Activated naive CD4-positive, alpha-beta T cell treated with anti-CD3 and anti-CD28 coated beads, Interleukin-2, amount 10 ng/mL, durations not matched to agents 7 days and 5 days (primary cell): ENCODE results near the gene ZNF365.
A peak's percentile ranks its signal among the peaks of the same experiment; 100 is the strongest.

Source experiments
- CTCF ChIA-PET: fragments of 350-600 bp; sonication (Branson Sonifier 250); formaldehyde crosslinking; loops from one replicate; lab custom pipeline; 2021; ENCODE audit warnings: antibody characterized with exemption; lab: Charles Lee
- DNase-seq: peaks from one replicate; pipeline ENCODE4 v3.0.0-alpha.2; 2020
- H3K27ac Mint-ChIP-seq: one replicate; pipeline ENCODE4 v1.8.0; 2021; ENCODE audit warnings: mild to moderate bottlenecking, moderate library complexity, mixed read lengths
- H3K27me3 Mint-ChIP-seq: one replicate; pipeline ENCODE4 v1.8.0; 2021; ENCODE audit warnings: mild to moderate bottlenecking, mixed read lengths
- H3K36me3 Mint-ChIP-seq: one replicate; pipeline ENCODE4 v1.8.0; 2021; ENCODE audit warnings: mixed read lengths
- H3K4me1 Mint-ChIP-seq: one replicate; pipeline ENCODE4 v1.8.0; 2021; ENCODE audit warnings: mixed read lengths
- H3K4me3 Mint-ChIP-seq: one replicate; pipeline ENCODE4 v1.8.0; 2021; ENCODE audit warnings: mild to moderate bottlenecking, moderate library complexity, mixed read lengths
- H3K9me3 Mint-ChIP-seq: one replicate; pipeline ENCODE4 v1.8.0; 2021; ENCODE audit warnings: mixed read lengths

ZNF365 gene, protein sequence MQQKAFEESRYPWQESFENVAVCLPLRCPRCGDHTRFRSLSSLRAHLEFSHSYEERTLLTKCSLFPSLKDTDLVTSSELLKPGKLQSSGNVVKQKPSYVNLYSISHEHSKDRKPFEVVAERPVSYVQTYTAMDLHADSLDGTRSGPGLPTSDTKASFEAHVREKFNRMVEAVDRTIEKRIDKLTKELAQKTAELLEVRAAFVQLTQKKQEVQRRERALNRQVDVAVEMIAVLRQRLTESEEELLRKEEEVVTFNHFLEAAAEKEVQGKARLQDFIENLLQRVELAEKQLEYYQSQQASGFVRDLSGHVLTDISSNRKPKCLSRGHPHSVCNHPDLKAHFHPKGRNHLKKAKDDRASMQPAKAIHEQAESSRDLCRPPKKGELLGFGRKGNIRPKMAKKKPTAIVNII

DNA sequence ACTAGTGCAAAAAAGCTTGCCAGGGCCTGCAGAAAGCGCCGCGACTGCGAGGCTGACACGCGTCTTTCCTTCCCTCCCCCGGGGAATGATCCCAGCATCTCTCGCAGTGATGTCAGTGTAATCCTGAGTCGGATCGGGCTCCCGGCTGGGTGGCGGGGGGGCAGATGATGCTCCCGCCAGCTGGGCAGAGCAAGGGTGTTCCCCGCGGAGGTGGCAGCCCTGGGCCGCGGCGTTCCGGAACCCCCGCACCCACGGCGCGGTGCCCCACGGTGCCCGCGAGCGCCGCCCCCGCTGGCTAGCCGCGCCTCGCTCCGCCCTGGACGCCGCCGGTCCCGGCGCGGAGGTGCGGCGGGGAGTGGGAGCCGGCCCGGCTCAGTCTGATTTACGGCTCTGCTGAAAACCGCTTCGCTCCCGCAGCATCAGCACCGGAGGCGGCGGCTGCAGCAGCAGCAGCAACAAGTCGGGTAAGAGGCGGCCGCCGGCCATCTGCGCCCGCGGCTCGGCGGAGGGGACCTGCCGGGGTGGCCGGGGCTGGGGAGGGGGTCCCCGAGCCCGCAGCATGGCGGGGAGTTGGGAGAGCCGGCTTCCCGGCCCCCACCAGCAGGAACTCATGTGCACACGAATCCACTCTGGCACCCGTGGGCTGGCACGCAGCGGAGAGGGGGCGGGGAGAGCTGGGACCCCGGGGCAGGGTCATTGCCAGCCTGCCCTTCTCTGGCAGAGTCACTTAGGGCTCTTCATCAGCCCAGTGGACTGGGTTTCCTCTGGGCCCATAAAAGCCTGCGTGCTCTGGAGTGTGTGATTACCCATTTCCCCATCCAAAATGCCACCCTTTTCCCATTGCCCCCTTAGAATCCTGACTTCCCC is at the start of gene ZNF365:
Gene ZNF365, plus strand, starts transcription at position 375 of the 867 bp plus-strand sequence. CDS start 1,825 bp downstream, outside the sequence.
- peaks cover 39% of the 10 kb centered on the region for H3K27me3 Mint-ChIP-seq

DNA sequence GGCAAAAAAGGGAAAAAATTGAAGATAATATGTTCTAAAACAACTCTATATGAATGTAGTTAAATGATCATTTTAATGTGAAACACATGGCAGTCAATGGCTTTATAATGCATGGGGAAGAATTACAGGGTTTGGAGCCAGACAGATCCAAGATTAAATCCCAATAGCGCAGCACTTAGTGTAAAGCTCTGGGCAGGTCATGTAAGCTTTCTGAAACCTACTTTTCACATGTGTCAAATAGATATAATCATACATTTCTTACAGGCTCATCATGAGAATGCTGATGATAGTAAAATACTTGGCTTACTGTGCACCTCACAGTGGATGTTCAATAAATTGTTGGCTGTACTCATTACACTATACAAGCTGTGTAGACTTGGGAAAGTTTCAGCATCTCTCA is 48.0 kb upstream of the ZNF365 start:
- H3K9me3 Mint-ChIP-seq = no peaks in the 10 kb centered on the region
- H3K4me3 Mint-ChIP-seq = no peak overlapping the region
- no peak overlapping the region for H3K27ac Mint-ChIP-seq
- no peaks in the 10 kb centered on the region for H3K36me3 Mint-ChIP-seq
- DNase-seq = no peak
- peaks cover 5% of the 10 kb centered on the region for H3K27me3 Mint-ChIP-seq
- no peaks in the 10 kb centered on the region for H3K4me1 Mint-ChIP-seq
- CTCF ChIA-PET = interaction anchor here (1.1 kb wide), 1 partner anchor 61 kb away, joined by 3 read pairs; no protein-coding TSS in a partner anchor

More for the DNA sequence above, at the start of gene ZNF365:
- CTCF ChIA-PET = no interaction called here
- Mint-ChIP-seq H3K4me3 (peak within 1 kb of the TSS; percentile 69), H3K36me3 (no peaks in the 10 kb centered on the region), H3K4me1 (peaks cover 10% of the 10 kb centered on the region), H3K27ac (no peak within 1 kb of the TSS), H3K9me3 (no peaks in the 10 kb centered on the region)
- peak; percentile 56 for DNase-seq

DNA sequence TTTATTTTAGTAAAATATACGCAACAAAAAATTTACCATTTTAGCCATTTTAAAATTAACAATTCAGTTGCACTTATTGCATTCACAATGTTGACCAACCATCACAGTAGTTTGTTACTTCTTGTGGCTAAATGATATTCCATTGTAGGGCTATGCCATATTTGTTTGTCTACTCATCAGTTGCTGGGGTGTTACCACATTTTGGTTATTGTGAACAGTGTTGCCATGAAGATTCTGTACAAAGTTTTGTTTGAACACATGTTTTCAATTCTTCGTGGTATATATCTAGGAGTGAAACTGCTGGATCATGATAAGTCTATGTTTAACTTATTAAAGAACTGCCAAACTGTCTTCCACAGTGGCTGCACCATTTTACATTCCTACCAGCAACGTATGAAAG is 46.3 kb upstream of the ZNF365 start:
- no peak overlapping the region for H3K27ac Mint-ChIP-seq
- H3K4me1 Mint-ChIP-seq = no peaks in the 10 kb centered on the region
- peaks cover 3% of the 10 kb centered on the region for H3K9me3 Mint-ChIP-seq

DNA sequence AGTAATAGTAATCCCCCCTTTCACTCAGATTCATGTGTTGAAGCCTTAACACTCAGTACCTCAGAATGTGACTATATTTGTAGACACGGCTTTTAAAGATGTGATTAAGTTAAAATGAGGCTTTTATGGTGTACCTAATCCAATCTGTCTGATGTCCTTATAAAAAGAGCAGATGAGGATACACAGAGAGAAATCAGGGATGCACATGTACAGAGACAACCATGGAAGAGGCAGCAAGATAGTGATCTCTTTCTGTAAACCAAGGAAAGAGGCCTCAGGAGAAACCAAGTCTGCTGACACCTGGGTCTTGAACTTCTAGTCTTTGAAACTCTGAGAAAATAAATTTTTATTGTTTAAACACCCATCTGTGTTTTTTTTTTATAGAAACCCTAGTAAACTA is 44.0 kb upstream of the ZNF365 start:
- H3K27me3 Mint-ChIP-seq = no peaks in the 10 kb centered on the region
- no peak overlapping the region for H3K27ac Mint-ChIP-seq
- no peak overlapping the region for H3K4me3 Mint-ChIP-seq
- peaks cover 3% of the 10 kb centered on the region for H3K9me3 Mint-ChIP-seq
- H3K36me3 Mint-ChIP-seq = no peaks in the 10 kb centered on the region
- DNase-seq = no peak
- CTCF ChIA-PET = no interaction called here
- no peaks in the 10 kb centered on the region for H3K4me1 Mint-ChIP-seq

More for the DNA sequence above, 46.3 kb upstream of the ZNF365 start:
- H3K4me3 Mint-ChIP-seq = no peak overlapping the region
- CTCF ChIA-PET = no interaction called here
- H3K27me3 Mint-ChIP-seq = no peaks in the 10 kb centered on the region
- DNase-seq = no peak
- H3K36me3 Mint-ChIP-seq = no peaks in the 10 kb centered on the region

DNA sequence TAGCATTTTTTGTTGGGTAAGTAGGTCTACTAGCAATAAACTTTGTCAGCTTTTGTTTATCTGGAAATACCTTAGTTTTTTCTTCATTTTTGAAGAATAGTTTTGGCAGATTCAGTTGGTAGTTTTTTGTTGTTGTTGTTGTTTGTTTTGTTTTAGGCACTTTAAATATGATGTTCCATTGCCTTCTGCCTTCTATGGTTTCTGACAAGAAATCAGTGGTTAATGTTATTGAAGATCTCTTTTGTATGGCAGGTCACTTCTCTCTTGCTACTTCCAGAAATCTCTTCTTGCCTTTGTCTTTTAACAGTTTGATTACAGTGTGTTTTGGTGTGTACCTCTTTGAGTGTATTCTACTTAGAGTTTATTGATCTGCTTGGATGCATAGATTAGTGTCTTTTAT is 41.8 kb upstream of the ZNF365 start:
- Mint-ChIP-seq H3K27me3 (no peaks in the 10 kb centered on the region), H3K4me1 (no peaks in the 10 kb centered on the region), H3K9me3 (peaks cover 3% of the 10 kb centered on the region), H3K27ac (no peak overlapping the region), H3K36me3 (no peaks in the 10 kb centered on the region), H3K4me3 (no peak overlapping the region)
- CTCF ChIA-PET = no interaction called here
- DNase-seq = no peak

DNA sequence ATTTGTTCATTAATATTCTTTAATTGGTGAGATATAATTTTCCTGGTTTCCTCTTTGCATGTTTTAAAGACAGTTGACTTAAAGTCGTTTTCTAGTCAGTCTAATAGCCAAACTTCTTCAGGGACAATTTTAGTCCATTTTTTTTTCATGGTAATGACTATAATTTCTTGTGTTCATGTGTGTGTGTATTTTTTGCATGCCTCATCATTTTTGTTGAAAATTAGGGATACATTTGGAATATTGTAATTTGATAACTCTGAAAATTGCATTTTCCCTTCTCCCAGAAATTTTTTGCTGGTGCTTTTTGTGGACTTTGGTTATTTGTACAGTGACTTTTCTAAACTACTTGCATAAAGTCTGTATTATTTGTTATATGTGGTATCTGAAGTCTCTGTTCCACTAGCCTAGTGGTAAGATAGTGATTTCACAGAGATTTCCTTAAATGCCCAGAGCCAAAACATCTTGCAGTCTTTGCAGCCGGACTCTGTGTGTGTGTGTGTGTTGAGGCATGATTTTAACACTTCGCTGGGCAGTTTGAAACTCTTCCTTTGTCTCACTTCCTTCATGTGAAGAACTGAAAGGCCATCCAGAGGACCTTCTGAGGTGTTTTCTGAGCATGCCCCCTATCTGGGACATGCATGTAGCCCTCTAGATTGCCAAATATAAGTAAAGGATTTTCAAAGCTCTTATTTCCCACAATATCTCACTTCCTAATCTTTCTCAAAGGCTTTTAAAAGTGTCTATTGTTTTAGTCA is 40.9 kb upstream of the ZNF365 start:
- Mint-ChIP-seq H3K9me3 (peaks cover 3% of the 10 kb centered on the region), H3K27me3 (peaks cover 1% of the 10 kb centered on the region)
- CTCF ChIA-PET = no interaction called here

DNA sequence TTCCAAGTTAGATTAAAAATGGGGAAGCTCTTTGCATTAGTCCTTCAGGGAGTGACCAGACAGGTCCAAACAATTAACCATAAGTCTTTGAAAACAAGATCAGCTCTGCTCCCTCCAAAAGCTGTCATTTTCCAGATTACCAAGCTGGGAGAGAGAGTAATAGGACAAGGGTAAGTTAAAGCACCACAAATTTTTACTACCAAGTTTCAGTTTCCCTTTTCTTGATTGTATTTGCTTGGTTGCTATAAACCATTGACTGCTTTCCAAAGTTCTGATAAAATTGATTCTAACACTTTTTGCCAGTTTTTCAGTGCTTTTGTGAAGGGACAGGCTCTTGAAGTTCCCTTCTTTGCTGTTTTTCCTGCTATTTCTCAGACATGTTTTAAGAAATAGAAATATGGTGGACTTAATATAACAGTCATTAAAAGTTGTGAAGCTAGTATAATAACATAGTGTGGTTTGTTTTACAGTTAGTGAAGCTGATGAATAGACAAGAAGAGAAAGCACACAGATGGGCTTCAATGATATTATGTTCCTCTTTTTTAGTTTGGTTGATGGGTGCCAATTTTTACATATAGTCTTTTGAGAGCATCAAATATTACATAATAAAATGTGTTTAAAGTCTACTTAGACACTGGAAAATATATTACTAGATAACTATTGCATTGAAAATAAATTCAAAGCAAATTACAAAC is 40.0 kb upstream of the ZNF365 start:
- no peaks in the 10 kb centered on the region for H3K4me1 Mint-ChIP-seq
- H3K27ac Mint-ChIP-seq = no peak overlapping the region
- H3K36me3 Mint-ChIP-seq = no peaks in the 10 kb centered on the region
- CTCF ChIA-PET = no interaction called here
- DNase-seq = no peak
- no peak overlapping the region for H3K4me3 Mint-ChIP-seq
- H3K27me3 Mint-ChIP-seq = peaks cover 4% of the 10 kb centered on the region
- H3K9me3 Mint-ChIP-seq = peaks cover 3% of the 10 kb centered on the region

More for the DNA sequence above, 40.9 kb upstream of the ZNF365 start:
- DNase-seq = no peak
- Mint-ChIP-seq H3K27ac (no peak overlapping the region), H3K4me3 (no peak overlapping the region), H3K4me1 (no peaks in the 10 kb centered on the region), H3K36me3 (no peaks in the 10 kb centered on the region)

DNA sequence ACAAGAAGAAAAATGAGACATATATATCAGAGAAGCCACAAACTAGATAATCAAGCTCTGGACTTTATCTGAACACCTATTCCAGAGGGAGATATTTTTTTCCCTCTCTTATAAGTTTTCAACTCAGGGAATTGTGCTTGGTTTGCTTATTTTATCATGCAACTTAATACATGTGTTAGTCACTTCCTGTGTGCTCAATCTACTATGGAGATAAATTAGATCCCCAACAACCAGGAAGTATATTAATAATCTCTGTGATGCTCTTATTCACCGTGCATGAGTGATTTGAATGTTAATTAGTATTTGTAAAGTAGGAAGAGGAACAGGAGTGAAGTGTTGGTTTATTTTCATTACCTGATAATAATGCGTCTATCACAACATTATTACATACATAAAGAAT is 38.8 kb upstream of the ZNF365 start:
- DNase-seq = no peak
- peaks cover 5% of the 10 kb centered on the region for H3K9me3 Mint-ChIP-seq
- CTCF ChIA-PET = no interaction called here
- no peaks in the 10 kb centered on the region for H3K4me1 Mint-ChIP-seq
- H3K36me3 Mint-ChIP-seq = no peaks in the 10 kb centered on the region
- H3K27ac Mint-ChIP-seq = no peak overlapping the region
- H3K27me3 Mint-ChIP-seq = peaks cover 4% of the 10 kb centered on the region
- H3K4me3 Mint-ChIP-seq = no peak overlapping the region

DNA sequence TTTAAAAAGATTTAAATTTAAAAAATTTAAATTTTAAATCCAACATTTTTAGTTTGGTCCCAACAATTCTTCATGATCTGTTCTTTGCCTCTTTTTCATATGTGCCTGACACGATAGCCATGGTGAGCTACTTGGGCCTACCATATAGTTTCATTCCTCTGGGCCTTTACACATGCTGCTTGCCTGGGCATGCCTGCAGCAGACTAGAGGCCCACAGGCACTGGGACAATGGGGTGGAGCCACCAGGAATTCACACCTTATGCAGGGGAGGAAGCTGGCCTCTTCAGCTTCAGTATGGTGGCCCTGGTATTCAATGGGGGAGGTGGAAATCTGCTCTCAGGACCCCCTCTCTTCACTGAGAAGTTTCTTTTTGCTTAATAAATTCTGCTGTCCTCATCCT is 37.8 kb upstream of the ZNF365 start:
- H3K4me3 Mint-ChIP-seq = no peak overlapping the region
- peaks cover 4% of the 10 kb centered on the region for H3K27me3 Mint-ChIP-seq

DNA sequence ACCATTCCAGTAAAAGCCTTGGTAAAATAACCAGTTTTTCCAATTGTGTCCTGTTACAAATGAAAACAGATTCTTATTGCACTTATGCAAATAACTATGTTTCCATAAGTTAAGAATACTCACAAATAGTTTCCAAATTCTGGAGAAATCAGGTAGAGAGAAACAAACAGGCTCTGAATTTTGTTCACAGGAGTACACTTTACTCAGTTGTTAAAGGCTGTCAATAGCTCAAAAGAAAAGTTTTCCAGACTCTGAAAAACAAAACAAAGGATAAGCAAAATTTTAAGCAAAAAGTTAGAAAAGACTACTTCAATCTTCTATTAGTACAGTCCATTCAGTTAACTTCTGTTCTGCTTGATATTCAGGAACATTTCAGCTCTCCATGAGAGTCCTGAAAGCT is 32.8 kb upstream of the ZNF365 start:
- H3K36me3 Mint-ChIP-seq = no peaks in the 10 kb centered on the region
- H3K27me3 Mint-ChIP-seq = peaks cover 14% of the 10 kb centered on the region
- H3K4me3 Mint-ChIP-seq = no peak overlapping the region
- CTCF ChIA-PET = no interaction called here
- H3K27ac Mint-ChIP-seq = no peak overlapping the region
- H3K4me1 Mint-ChIP-seq = no peaks in the 10 kb centered on the region
- no peak for DNase-seq
- H3K9me3 Mint-ChIP-seq = peaks cover 25% of the 10 kb centered on the region

More for the DNA sequence above, 37.8 kb upstream of the ZNF365 start:
- CTCF ChIA-PET = no interaction called here
- no peak for DNase-seq
- H3K27ac Mint-ChIP-seq = no peak overlapping the region
- H3K36me3 Mint-ChIP-seq = no peaks in the 10 kb centered on the region
- H3K4me1 Mint-ChIP-seq = no peaks in the 10 kb centered on the region
- H3K9me3 Mint-ChIP-seq = peaks cover 8% of the 10 kb centered on the region

DNA sequence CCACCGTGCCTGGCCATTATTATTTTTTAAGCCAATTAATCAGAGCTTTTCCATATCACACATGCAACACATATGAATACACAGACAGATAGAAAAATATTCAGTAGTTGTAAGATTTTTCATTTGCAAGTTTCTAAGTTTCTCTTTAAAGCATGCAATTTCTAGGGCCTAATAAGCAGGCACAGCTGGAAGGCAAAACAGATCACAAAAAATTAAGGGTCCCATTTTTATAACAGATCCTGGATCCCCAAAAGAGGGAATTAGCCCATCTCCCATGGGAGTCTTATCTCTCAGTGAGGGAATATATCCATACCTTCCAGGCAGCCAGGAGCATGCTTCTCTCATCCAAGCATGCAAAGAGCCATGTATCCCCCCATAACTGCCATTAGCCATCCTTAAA is 31.2 kb upstream of the ZNF365 start:
- H3K9me3 Mint-ChIP-seq = peaks cover 27% of the 10 kb centered on the region
- H3K36me3 Mint-ChIP-seq = no peaks in the 10 kb centered on the region
- no peak overlapping the region for H3K4me3 Mint-ChIP-seq
- H3K4me1 Mint-ChIP-seq = no peaks in the 10 kb centered on the region
- no peak for DNase-seq
- no peak overlapping the region for H3K27ac Mint-ChIP-seq
- CTCF ChIA-PET = no interaction called here
- peaks cover 14% of the 10 kb centered on the region for H3K27me3 Mint-ChIP-seq

DNA sequence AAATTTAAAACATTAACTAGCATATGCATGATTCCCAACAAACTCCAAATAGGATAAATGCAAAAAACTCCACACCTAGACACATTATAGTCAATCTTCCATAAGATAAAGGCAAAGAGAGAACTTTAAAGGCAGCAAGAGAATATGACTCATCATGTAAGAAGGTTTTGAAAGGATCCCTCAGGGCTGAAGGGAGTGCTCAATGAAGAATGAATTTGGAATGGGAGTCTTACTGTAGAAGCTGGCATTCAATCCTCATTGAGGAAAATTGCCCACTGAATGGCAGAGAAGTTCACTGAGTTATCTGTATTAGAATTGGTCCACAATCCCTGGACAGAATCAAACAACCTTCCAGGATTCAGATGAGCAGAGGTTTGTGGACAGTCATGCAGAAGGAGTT is 26.1 kb upstream of the ZNF365 start:
- Mint-ChIP-seq H3K4me1 (no peaks in the 10 kb centered on the region), H3K9me3 (peaks cover 21% of the 10 kb centered on the region), H3K4me3 (no peak overlapping the region), H3K36me3 (no peaks in the 10 kb centered on the region), H3K27me3 (peaks cover 19% of the 10 kb centered on the region), H3K27ac (no peak overlapping the region)
- CTCF ChIA-PET = no interaction called here
- no peak for DNase-seq

DNA sequence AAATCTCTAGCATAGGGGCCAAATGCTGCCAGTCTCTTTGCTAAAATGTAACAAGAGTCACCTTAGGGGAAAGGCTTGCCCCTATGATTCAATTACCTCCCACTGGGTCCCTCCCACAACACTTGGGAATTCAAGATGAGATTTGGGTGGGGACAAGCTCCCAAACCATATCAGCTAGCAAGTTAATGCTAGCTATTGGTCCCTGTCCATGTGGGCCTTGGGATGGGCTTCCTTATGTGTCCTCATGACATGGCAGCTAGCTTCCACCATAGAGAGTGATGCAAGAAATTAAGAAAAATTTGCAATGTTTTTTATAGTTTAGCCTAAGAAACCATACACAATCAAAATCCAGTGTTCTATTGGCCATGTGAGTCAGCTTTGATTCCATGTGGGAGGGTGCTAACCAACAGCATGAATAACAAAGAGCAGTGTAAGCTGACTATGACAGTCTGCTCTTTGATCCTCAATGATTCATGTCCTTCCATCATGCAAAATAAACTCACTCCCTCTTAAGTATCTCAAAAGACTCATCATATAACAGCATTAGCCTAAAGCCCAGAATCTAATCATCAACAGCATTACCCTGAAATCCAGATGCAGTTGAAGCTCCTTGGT is 21.7 kb upstream of the ZNF365 start:
- DNase-seq = no peak
- peaks cover 9% of the 10 kb centered on the region for H3K27me3 Mint-ChIP-seq
- H3K36me3 Mint-ChIP-seq = no peaks in the 10 kb centered on the region
- CTCF ChIA-PET = no interaction called here
- no peak overlapping the region for H3K27ac Mint-ChIP-seq
- H3K4me1 Mint-ChIP-seq = no peaks in the 10 kb centered on the region
- no peak overlapping the region for H3K4me3 Mint-ChIP-seq
- H3K9me3 Mint-ChIP-seq = peaks cover 8% of the 10 kb centered on the region
